ENCODE data around the gene SCNN1A. TPM values are rescaled to one million over a fixed set of nuclear protein-coding genes. Genes with fewer than 3 reads are reported as not detected.

The SCNN1A gene
- total and polyA plus RNA-seq, 2 donors (not counting 1 experiment from before 2014, with no cell fraction given): 0.20 TPM; not detected in 1

DNA sequence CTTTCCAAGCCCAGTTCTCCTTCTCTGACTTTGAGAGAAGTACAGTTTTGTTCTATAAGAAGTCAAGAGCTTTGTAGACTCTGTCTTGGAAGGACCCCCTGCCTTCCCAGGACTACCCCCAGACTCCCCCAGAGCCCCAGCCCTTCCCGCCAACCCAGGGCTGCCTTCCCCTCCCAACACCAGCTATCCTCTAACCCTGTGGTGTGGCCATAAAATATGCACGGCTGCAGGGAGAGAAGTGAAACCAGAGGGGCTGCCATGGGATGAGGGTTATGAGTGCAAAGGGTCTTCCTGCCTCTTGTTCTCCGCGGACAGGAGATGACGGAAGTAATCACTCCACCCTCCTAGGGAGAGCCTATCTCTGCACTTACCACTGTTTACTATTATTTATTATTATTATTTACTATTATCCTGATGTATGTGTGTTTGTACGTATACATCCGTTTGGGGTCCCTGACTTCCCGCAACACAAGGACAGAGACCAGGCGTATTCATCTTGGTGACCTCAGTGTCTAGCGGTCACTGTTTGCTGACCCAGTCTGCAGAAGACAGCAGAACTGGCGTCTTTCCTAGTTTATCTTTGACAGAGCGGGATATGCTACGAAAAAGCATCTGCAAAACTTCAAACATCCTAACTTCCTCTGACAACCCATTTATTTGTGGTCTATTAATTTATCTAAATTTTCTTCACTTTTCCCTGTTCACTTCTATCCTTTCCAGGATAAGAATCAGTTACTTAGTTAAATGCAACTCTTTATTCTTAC lies 3.5 kb upstream of the SCNN1A start:
- DNase-seq (no peak), ATAC-seq (ENCODE audit: low read depth) (no peak)
- no peak overlapping the region for H3K27ac ChIP-seq (ENCODE audit: low read length in 2 of 2)
- WGBS (ENCODE audit: insufficient coverage): 89% methylated on average over 5 of the region's 13 CpGs
- no peak overlapping the region for H3K9ac ChIP-seq (ENCODE audit: low read length)
- peaks cover 0 to 62% (median 27%) of the 10 kb centered on the region in 4 experiments for H3K27me3 ChIP-seq (replicated peaks in 1 of 4; ENCODE audit: control extremely low read depth in 1 of 4, control insufficient read depth in 3 of 4, insufficient read depth in 4 of 4, low read length in 3 of 4)
- no peaks in the 10 kb centered on the region for H4K20me1 ChIP-seq (ENCODE audit: control insufficient read depth, insufficient read depth, low read length, poor library complexity, severe bottlenecking)
- Mint-ChIP-seq H3K9me3 (ENCODE audit: insufficient read depth) (no peaks in the 10 kb centered on the region), H3K4me3 (no peak overlapping the region), H3K4me1 (peaks cover 3% of the 10 kb centered on the region), H3K27me3 (peaks cover 65% of the 10 kb centered on the region), H3K27ac (no peak overlapping the region)
- peaks cover 7 to 10% of the 10 kb centered on the region in 2 donors for H3K4me1 ChIP-seq (ENCODE audit: control insufficient read depth in 2 of 2, insufficient read depth in 2 of 2, low read length in 2 of 2)
- no peak for TF ChIP-seq EZH2 (IDR thresholded peaks at IDR 0.05; ENCODE audit: borderline replicate concordance, insufficient read depth, low read depth, low read length, poor library complexity, severe bottlenecking)
- TF ChIP-seq, protein P1, sequence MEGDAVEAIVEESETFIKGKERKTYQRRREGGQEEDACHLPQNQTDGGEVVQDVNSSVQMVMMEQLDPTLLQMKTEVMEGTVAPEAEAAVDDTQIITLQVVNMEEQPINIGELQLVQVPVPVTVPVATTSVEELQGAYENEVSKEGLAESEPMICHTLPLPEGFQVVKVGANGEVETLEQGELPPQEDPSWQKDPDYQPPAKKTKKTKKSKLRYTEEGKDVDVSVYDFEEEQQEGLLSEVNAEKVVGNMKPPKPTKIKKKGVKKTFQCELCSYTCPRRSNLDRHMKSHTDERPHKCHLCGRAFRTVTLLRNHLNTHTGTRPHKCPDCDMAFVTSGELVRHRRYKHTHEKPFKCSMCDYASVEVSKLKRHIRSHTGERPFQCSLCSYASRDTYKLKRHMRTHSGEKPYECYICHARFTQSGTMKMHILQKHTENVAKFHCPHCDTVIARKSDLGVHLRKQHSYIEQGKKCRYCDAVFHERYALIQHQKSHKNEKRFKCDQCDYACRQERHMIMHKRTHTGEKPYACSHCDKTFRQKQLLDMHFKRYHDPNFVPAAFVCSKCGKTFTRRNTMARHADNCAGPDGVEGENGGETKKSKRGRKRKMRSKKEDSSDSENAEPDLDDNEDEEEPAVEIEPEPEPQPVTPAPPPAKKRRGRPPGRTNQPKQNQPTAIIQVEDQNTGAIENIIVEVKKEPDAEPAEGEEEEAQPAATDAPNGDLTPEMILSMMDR (IDR thresholded peaks at IDR 0.05): no peak
- ChIA-PET CTCF (no interaction called here), POLR2A (no interaction called here)
- H3K4me2 ChIP-seq (replicated peaks; ENCODE audit: low read depth, low read length, poor library complexity, severe bottlenecking): no peak overlapping the region
- no peak overlapping the region for H2AFZ ChIP-seq (ENCODE audit: insufficient read depth, low read depth, low read length, poor library complexity, severe bottlenecking)
- H3K79me2 ChIP-seq (ENCODE audit: control insufficient read depth, insufficient read depth, low read length): no peaks in the 10 kb centered on the region
- no peak overlapping the region for H3K4me3 ChIP-seq (ENCODE audit: control extremely low read depth in 1 of 5, extremely low read depth in 1 of 5, insufficient read depth in 1 of 5, low read depth in 2 of 5, low read length in 4 of 5)
- intact Hi-C loops (cut with micrococcal nuclease): no loop called here
- no peaks in the 10 kb centered on the region for H3K36me3 ChIP-seq (replicated peaks in 1 of 2; ENCODE audit: control extremely low read depth in 1 of 2, control insufficient read depth in 1 of 2, extremely low read depth in 1 of 2, insufficient read depth in 2 of 2, low read length in 1 of 2)
- H3K9me3 ChIP-seq (ENCODE audit: control extremely low read depth in 1 of 3, control insufficient read depth in 2 of 3, insufficient read depth in 1 of 3, low read length in 2 of 3): peaks cover 0 to 6% (median 0%) of the 10 kb centered on the region in 3 donors

DNA sequence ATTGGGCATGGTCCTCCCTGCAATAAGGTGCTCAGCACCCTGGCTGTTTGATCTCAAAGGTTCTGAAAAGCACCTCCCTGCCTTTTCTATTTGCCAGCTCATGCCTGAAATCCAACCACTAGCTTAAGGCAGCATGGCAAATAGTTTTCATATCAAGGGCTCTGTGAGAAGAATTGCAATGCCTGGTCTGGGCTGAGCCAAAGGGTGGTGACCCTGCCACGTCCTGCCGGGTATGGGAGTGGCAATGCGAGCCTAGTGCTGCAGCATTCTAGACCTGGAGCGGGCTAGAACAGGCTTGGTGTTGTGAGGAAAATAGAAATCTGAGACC lies 2.3 kb upstream of the SCNN1A start:
- H3K4me1 ChIP-seq (ENCODE audit: control insufficient read depth in 2 of 2, insufficient read depth in 2 of 2, low read length in 2 of 2): peaks cover 0 to 2% of the 10 kb centered on the region in 2 donors
- no peak for DNase-seq
- Mint-ChIP-seq H3K4me1 (no peaks in the 10 kb centered on the region), H3K27ac (no peak overlapping the region), H3K9me3 (ENCODE audit: insufficient read depth) (no peaks in the 10 kb centered on the region), H3K4me3 (no peak overlapping the region), H3K27me3 (peaks cover 69% of the 10 kb centered on the region)
- CTCF ChIA-PET: no interaction called here
- POLR2A ChIA-PET: no interaction called here
- no peak overlapping the region for H3K9ac ChIP-seq (ENCODE audit: low read length)
- TF ChIP-seq, protein P1 (IDR thresholded peaks at IDR 0.05): no peak
- no peak for TF ChIP-seq EZH2 (IDR thresholded peaks at IDR 0.05; ENCODE audit: borderline replicate concordance, insufficient read depth, low read depth, low read length, poor library complexity, severe bottlenecking)
- ATAC-seq (ENCODE audit: low read depth): no peak
- H3K27me3 ChIP-seq (replicated peaks in 1 of 4; ENCODE audit: control extremely low read depth in 1 of 4, control insufficient read depth in 3 of 4, insufficient read depth in 4 of 4, low read length in 3 of 4): peaks cover 0 to 55% (median 22%) of the 10 kb centered on the region in 4 experiments
- H3K4me3 ChIP-seq (ENCODE audit: control extremely low read depth in 1 of 5, extremely low read depth in 1 of 5, insufficient read depth in 1 of 5, low read depth in 2 of 5, low read length in 4 of 5): no peak overlapping the region
- no peaks in the 10 kb centered on the region for H3K36me3 ChIP-seq (replicated peaks in 1 of 2; ENCODE audit: control extremely low read depth in 1 of 2, control insufficient read depth in 1 of 2, extremely low read depth in 1 of 2, insufficient read depth in 2 of 2, low read length in 1 of 2)
- no peaks in the 10 kb centered on the region for H4K20me1 ChIP-seq (ENCODE audit: control insufficient read depth, insufficient read depth, low read length, poor library complexity, severe bottlenecking)
- no peak overlapping the region for H3K4me2 ChIP-seq (replicated peaks; ENCODE audit: low read depth, low read length, poor library complexity, severe bottlenecking)
- peaks cover 0 to 3% (median 0%) of the 10 kb centered on the region in 3 donors for H3K9me3 ChIP-seq (ENCODE audit: control extremely low read depth in 1 of 3, control insufficient read depth in 2 of 3, insufficient read depth in 1 of 3, low read length in 2 of 3)
- H2AFZ ChIP-seq (ENCODE audit: insufficient read depth, low read depth, low read length, poor library complexity, severe bottlenecking): no peak overlapping the region
- intact Hi-C loops (cut with micrococcal nuclease): no loop called here
- 100% methylated on average over 3 of the region's 4 CpGs for WGBS (ENCODE audit: insufficient coverage)
- no peaks in the 10 kb centered on the region for H3K79me2 ChIP-seq (ENCODE audit: control insufficient read depth, insufficient read depth, low read length)
- no peak overlapping the region for H3K27ac ChIP-seq (ENCODE audit: low read length in 2 of 2)

Measured in B cell (primary cell).